ENCODE results near the gene THOC6. TPM values are rescaled to one million over a fixed set of nuclear protein-coding genes. Genes with fewer than 3 reads are reported as not detected.

Gene THOC6
- total and polyA plus RNA-seq, 2 donors (not counting 3 experiments of a cell fraction or from before 2014, with no cell fraction given): 23.9 to 39.3 TPM

- Histone ChIP-seq H4K20me1 (replicated peaks; ENCODE audit: control insufficient read depth, extremely low read depth, insufficient read depth, low read length) (no peaks in the 10 kb centered on the region), H3K27ac (ENCODE audit: insufficient read depth, low read depth, low read length) (no peak overlapping the region), H3K9me3 (replicated peaks; ENCODE audit: control insufficient read depth, insufficient read depth, low read length) (no peaks in the 10 kb centered on the region), H3K36me3 (ENCODE audit: control insufficient read depth in 2 of 2, extremely low read depth in 1 of 2, insufficient read depth in 2 of 2, low read length in 2 of 2) (no peaks in the 10 kb centered on the region), H3K27me3 (ENCODE audit: control insufficient read depth in 2 of 2, insufficient read depth in 2 of 2, low read length in 2 of 2) (no peaks in the 10 kb centered on the region), H3K4me3 (replicated peaks in 1 of 3; ENCODE audit: insufficient read depth in 1 of 3, low read depth in 1 of 3, low read length in 3 of 3) (no peak overlapping the region), H3K4me2 (ENCODE audit: insufficient read depth, low read length) (peak overlapping the region; percentile 17), H3K9me1 (replicated peaks; ENCODE audit: control insufficient read depth, extremely low read depth, insufficient read depth, low read length) (no peaks in the 10 kb centered on the region), H3K9ac (replicated peaks; ENCODE audit: extremely low read depth, insufficient read depth, low read length) (no peak overlapping the region), H3K4me1 (ENCODE audit: control insufficient read depth, extremely low read depth, insufficient read depth, low read length) (peaks cover 10% of the 10 kb centered on the region), H2AFZ (ENCODE audit: low read depth, low read length) (peak overlapping the region; percentile 54), H3K79me2 (ENCODE audit: control insufficient read depth, insufficient read depth, low read length) (peaks cover 5% of the 10 kb centered on the region)
- FAIRE-seq (peak; percentile 88), DNase-seq (ENCODE audit: low read depth, low spot score) (peak; percentile 76)
- dilution Hi-C loops (cut with MboI; ENCODE audit: extremely low pct_ligation_motif_present, low sequenced_read_pairs): no loop called here
- no TSS peak for BruUV-seq (replicated peaks)
- CTCF ChIA-PET: interaction anchor here (1.0 to 1.7 kb wide), 2 partner anchors 22 to 48 kb away, joined by 3 to 4 read pairs; no protein-coding TSS in a partner anchor
- intact Hi-C loops (cut with micrococcal nuclease): no loop called here
- POLR2A ChIA-PET: no interaction called here
- TF ChIP-seq JUN (IDR thresholded peaks at IDR 0.05; ENCODE audit: borderline replicate concordance, insufficient read depth, insufficient read length, low read depth) (no peak), FOS (IDR thresholded peaks at IDR 0.05; ENCODE audit: borderline replicate concordance, insufficient read depth, low read length) (no peak), POLR2A (IDR thresholded peaks at IDR 0.05; ENCODE audit: low read depth, low read length) (no peak), CTCF (IDR thresholded peaks at IDR 0.05; ENCODE audit: extremely low read depth in 1 of 2, insufficient read depth in 1 of 2, low read depth in 1 of 2, low read length in 2 of 2) (peak; percentile 81 to 91), EZH2 (IDR thresholded peaks at IDR 0.05; ENCODE audit: borderline replicate concordance, low read depth, low read length, severe bottlenecking) (no peak), MYC (IDR thresholded peaks at IDR 0.05; ENCODE audit: low read depth, low read length) (no peak), GATA2 (IDR thresholded peaks at IDR 0.05; ENCODE audit: insufficient read depth, insufficient read length, low read depth, low read length) (no peak), POLR2AphosphoS5 (IDR thresholded peaks at IDR 0.05; ENCODE audit: insufficient read depth, low read depth, low read length) (peak; percentile 74)
- TF ChIP-seq, protein P1, sequence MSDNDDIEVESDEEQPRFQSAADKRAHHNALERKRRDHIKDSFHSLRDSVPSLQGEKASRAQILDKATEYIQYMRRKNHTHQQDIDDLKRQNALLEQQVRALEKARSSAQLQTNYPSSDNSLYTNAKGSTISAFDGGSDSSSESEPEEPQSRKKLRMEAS (IDR thresholded peaks at IDR 0.05; ENCODE audit: insufficient read depth, insufficient read length): no peak
These were observed 40.1 kb upstream of the THOC6 start for GRCh38 chr16:2983706-2984136.

Measured in endothelial cell of umbilical vein (primary cell).